Sigmoid colon (tissue), 7 donors: ENCODE data around the gene ALCAM. TPM values are rescaled to one million over a fixed set of nuclear protein-coding genes. Genes with fewer than 3 reads are reported as not detected.

Experiments
- DNase-seq: peaks from one replicate; pipeline ENCODE4 v3.0.0-alpha.2; 2019
- H3K27ac ChIP-seq, 4 donors: fragments of 200-600 bp; sonication (generic); one replicate each; pipeline ENCODE4 v1.5.1; 2016 to 2019; ENCODE audit warnings: mild to moderate bottlenecking in 1 of 4
- H3K27me3 ChIP-seq, 3 donors: fragments of 200-600 bp; sonication (generic); one replicate each; pipeline ENCODE4 v1.5.1; 2019; ENCODE audit warnings: mild to moderate bottlenecking in 1 of 3
- H3K36me3 ChIP-seq, 4 donors: fragments of 200-600 bp; sonication (generic); one replicate each; pipeline ENCODE4 v1.5.1; 2016 to 2019
- H3K4me1 ChIP-seq, 4 donors: fragments of 200-600 bp; sonication (generic); one replicate each; pipeline ENCODE4 v1.5.1; 2017 to 2019
- H3K4me3 ChIP-seq, 4 donors: fragments of 200-600 bp; sonication (generic); one replicate each; pipeline ENCODE4 v1.5.1; 2017 to 2019; ENCODE audit warnings: mild to moderate bottlenecking in 2 of 4, moderate library complexity in 1 of 4
- H3K9me3 ChIP-seq, 4 donors: fragments of 200-600 bp in 3 of 4; sonication (generic) in 3 of 4; one replicate each; pipeline versions ENCODE4 v1.5.1 to v1.6.1; 2013 to 2019
- EP300 ChIP-seq, 4 donors: sonication (generic); formaldehyde crosslinking; IDR thresholded peaks; one replicate each; pipeline ENCODE4 v1.6.1; 2017; ENCODE audit warnings: antibody characterized with exemption in 4 of 4
- POLR2A ChIP-seq, 2 donors: fragments of 450-650 bp; IDR thresholded peaks; one replicate each; pipeline ENCODE4 v1.6.1; 2016; ENCODE audit warnings: antibody characterized with exemption in 2 of 2, mild to moderate bottlenecking in 2 of 2, moderate library complexity in 2 of 2
- POLR2AphosphoS5 ChIP-seq, 4 donors: sonication (generic); formaldehyde crosslinking; IDR thresholded peaks; one replicate each; pipeline ENCODE4 v1.6.1; 2017; ENCODE audit warnings: antibody characterized with exemption in 4 of 4
- WGBS, 2 donors: extraction: QIAGEN DNeasy Blood & Tissue Kit; methylation state at CpG; one replicate each; pipeline ENCODE4 v1.1.7; 2013; 5-methylcytosine and 5-hydroxymethylcytosine counted together
- intact Hi-C: fragments of 100-400 bp; cut with DNase I; formaldehyde crosslinking; loops from one replicate; pipeline ENCODE4 v1.15.1; 2023
- polyA plus RNA-seq, 3 donors: library from polyadenylated mRNA; stranded (reverse); fragments of 200-250 nt; gene quantifications; one replicate each; pipeline ENCODE4 v1.2.3, GENCODE V29; 2013
- total RNA-seq, 4 donors: library from RNA; depleted of rRNA; stranded (reverse); fragments of >200 nt; gene quantifications; one replicate each; pipeline ENCODE4 v1.1.0, GENCODE V29; 2016
- TF ChIP-seq, protein P1 (sequence below), 4 experiments: fragments of 450-650 bp in 3 of 4; fragments of 200-600 bp in 1 of 4; IDR thresholded peaks; one replicate each; pipeline ENCODE4 v1.5.1; 2016 to 2019; ENCODE audit warnings: antibody characterized with exemption in 4 of 4, mild to moderate bottlenecking in 3 of 4, moderate library complexity in 2 of 4
- donor health status: healthy with polysubstance abuse.
- donor health status: Bipolar disorder and iron deficiency.
- donor health status: healthy.

Gene ALCAM
- total and polyA plus RNA-seq, 7 donors = 1.8 to 45.1 (median 16.0) TPM

DNA sequence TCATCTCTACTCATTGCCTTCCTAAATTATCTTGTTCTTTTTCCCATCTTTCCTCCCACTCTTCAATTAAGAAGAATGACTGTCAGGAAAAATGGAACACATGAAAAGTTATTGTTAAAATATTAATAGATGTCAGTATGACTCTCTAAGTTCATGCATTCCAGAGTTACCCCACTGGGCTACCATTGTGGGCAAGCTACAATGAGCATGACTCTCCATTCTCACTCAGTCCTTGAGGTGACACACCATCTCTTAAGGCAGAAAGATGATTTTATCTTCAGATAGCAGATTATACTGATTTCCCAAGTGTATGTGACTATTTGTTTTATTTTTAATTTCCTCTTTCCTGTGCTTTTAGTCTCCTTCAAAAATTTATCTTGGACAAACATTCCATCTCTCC, 144.3 kb downstream of the ALCAM start:
- Histone ChIP-seq H3K36me3 (no peaks in the 10 kb centered on the region), H3K4me3 (no peak overlapping the region), H3K27ac (no peak overlapping the region), H3K4me1 (peaks cover 0 to 8% (median 0%) of the 10 kb centered on the region in 4 donors), H3K9me3 (no peaks in the 10 kb centered on the region), H3K27me3 (no peaks in the 10 kb centered on the region)
- no peak for DNase-seq
- intact Hi-C loops = loop anchor here (10.0 kb wide), 1 partner anchor 1236 kb away; no protein-coding TSS in a partner anchor
- no peak for TF ChIP-seq POLR2AphosphoS5 (IDR thresholded peaks at IDR 0.05)

DNA sequence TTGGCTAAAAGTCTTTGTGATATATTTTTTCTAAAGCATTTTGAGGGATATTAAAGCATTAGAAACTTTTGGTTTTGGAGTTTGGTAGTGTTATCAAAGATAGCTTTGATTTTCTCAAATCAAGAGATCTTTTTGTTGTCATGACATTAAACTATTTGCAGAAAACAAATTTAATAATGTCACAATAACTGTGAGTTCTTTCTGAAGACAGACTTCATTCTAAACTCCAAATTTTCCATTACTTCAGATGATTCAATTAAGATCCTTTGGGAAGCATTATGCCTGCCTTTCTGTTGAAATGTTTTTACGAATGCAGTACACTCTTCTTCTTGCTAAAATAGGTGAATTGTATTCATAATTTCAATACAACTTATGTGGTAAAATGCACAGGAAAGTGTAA, 145.4 kb downstream of the ALCAM start:
- H3K27ac ChIP-seq = no peak overlapping the region
- no peaks in the 10 kb centered on the region for H3K9me3 ChIP-seq
- H3K4me1 ChIP-seq = peaks cover 0 to 8% (median 0%) of the 10 kb centered on the region in 4 donors
- WGBS, 2 donors = 93 to 95% methylated on average over 1 of the region's 1 CpG
- H3K4me3 ChIP-seq = no peak overlapping the region
- H3K36me3 ChIP-seq = no peaks in the 10 kb centered on the region
- TF ChIP-seq POLR2A (IDR thresholded peaks at IDR 0.05) (no peak), POLR2AphosphoS5 (IDR thresholded peaks at IDR 0.05) (no peak), EP300 (IDR thresholded peaks at IDR 0.05) (no peak)
- TF ChIP-seq, protein P1, sequence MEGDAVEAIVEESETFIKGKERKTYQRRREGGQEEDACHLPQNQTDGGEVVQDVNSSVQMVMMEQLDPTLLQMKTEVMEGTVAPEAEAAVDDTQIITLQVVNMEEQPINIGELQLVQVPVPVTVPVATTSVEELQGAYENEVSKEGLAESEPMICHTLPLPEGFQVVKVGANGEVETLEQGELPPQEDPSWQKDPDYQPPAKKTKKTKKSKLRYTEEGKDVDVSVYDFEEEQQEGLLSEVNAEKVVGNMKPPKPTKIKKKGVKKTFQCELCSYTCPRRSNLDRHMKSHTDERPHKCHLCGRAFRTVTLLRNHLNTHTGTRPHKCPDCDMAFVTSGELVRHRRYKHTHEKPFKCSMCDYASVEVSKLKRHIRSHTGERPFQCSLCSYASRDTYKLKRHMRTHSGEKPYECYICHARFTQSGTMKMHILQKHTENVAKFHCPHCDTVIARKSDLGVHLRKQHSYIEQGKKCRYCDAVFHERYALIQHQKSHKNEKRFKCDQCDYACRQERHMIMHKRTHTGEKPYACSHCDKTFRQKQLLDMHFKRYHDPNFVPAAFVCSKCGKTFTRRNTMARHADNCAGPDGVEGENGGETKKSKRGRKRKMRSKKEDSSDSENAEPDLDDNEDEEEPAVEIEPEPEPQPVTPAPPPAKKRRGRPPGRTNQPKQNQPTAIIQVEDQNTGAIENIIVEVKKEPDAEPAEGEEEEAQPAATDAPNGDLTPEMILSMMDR (IDR thresholded peaks at IDR 0.05) = no peak
- H3K27me3 ChIP-seq = no peaks in the 10 kb centered on the region
- intact Hi-C loops = loop anchor here (10.0 kb wide), 1 partner anchor 1237 kb away; no protein-coding TSS in a partner anchor
- no peak for DNase-seq

DNA sequence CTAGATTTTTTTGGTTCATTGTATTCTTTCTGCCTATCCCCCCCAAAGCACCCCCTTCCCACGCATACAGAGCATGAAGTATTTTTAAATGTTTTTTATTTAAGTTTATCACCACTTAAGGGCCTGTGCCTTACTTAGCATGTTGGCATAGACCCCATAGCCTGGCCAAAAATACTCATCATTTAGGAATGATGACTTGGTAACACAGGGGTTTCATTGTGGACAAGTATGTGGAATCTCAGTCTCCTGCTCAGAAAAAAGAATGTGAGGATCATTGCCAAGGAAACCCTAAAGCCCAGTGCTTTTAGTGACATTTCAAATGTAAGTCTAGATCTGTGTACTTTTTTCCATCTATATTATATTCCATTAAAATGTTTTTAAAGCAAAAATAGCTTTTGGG, 146.3 kb downstream of the ALCAM start:
- intact Hi-C loops = loop anchor here (10.0 kb wide), 1 partner anchor 1238 kb away; no protein-coding TSS in a partner anchor
- peak overlapping the region in 1 of 4 donors; percentile 13 for H3K27ac ChIP-seq
- no peaks in the 10 kb centered on the region for H3K9me3 ChIP-seq
- peaks cover 0 to 8% (median 0%) of the 10 kb centered on the region in 4 donors for H3K4me1 ChIP-seq
- H3K27me3 ChIP-seq = no peaks in the 10 kb centered on the region
- no peaks in the 10 kb centered on the region for H3K36me3 ChIP-seq
- 94% methylated on average over 1 of the region's 1 CpG for WGBS, 2 donors
- TF ChIP-seq, protein P1 (IDR thresholded peaks at IDR 0.05) = no peak
- TF ChIP-seq POLR2A (IDR thresholded peaks at IDR 0.05) (no peak), POLR2AphosphoS5 (IDR thresholded peaks at IDR 0.05) (no peak), EP300 (IDR thresholded peaks at IDR 0.05) (no peak)
- no peak for DNase-seq
- no peak overlapping the region for H3K4me3 ChIP-seq

DNA sequence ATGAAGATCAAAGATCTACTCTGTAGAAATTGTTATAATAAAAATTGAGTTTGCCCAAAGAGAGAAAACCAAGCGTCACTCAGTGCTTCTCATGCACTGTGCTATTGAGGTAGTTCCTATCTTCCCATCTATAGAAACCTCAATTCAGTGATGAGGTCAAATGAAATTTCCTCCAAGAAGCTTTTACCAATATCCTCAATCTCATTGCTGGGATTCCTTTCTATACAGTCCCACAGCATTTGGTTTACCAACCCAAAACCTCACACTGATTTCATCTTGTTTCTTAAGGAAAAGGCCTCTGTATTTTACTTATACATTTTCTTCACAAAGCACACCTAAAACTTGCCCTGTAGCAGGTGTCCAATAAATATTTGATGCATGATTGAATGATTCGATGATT, 147.2 kb downstream of the ALCAM start:
- H3K4me1 ChIP-seq = peaks cover 0 to 12% (median 0%) of the 10 kb centered on the region in 4 donors
- no peak overlapping the region for H3K27ac ChIP-seq
- no peaks in the 10 kb centered on the region for H3K36me3 ChIP-seq
- intact Hi-C loops = loop anchor here (10.0 kb wide), 1 partner anchor 1239 kb away; no protein-coding TSS in a partner anchor
- no peak for DNase-seq
- 97 to 99% methylated on average over 2 of the region's 2 CpGs for WGBS, 2 donors
- TF ChIP-seq POLR2AphosphoS5 (IDR thresholded peaks at IDR 0.05) = no peak
- no peaks in the 10 kb centered on the region for H3K27me3 ChIP-seq
- no peaks in the 10 kb centered on the region for H3K9me3 ChIP-seq
- H3K4me3 ChIP-seq = no peak overlapping the region

DNA sequence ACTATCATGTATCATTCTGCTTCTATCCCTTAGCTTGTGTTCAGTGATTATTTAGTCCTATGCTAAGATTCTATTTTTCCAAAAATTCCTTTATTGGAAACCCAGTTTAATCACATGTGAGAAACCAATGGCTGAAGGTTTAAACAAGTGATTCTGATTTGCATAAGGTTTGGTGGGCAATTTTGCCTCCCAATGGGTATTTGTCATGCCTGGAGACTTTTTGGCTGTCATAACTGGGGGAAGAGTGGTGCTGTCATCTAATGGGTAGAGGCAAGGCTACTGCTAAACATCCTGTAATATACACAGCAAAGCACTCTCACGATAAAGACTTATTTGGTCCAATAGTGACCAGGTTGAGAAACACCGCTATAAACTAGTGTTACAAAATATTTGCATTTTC, 148.7 kb downstream of the ALCAM start:
- DNase-seq = no peak
- H3K27ac ChIP-seq = no peak overlapping the region
- no peaks in the 10 kb centered on the region for H3K36me3 ChIP-seq
- H3K27me3 ChIP-seq = no peaks in the 10 kb centered on the region
- H3K4me3 ChIP-seq = no peak overlapping the region
- peaks cover 0 to 13% (median 0%) of the 10 kb centered on the region in 4 donors for H3K4me1 ChIP-seq
- no peaks in the 10 kb centered on the region for H3K9me3 ChIP-seq
- TF ChIP-seq POLR2AphosphoS5 (IDR thresholded peaks at IDR 0.05) (no peak), EP300 (IDR thresholded peaks at IDR 0.05) (no peak), POLR2A (IDR thresholded peaks at IDR 0.05) (no peak)
- TF ChIP-seq, protein P1 (IDR thresholded peaks at IDR 0.05) = no peak
- intact Hi-C loops = loop anchor here (5.0 to 10.0 kb wide), 2 partner anchors 148 to 1241 kb away; partner anchors contain the start of gene ALCAM
- 88 to 95% methylated on average over 2 of the region's 2 CpGs for WGBS, 2 donors

DNA sequence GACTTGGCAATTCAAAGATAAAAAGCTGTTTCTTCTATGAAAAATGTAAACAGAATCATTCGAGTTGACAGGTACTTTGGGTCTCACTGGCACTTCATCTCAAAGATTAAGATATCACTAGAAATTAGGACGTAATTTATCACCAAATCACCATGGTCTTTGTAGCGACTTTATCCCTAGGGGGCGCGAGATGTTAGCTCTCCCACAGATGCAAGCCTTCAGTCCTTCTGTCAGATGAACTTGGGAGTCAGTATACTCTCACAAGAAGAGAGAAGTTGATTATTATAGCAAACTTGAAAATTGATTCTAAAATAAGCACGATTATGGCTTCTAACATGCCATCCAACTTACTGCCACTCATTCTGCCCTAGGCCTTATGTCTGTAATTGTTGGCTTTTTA, 150.3 kb downstream of the ALCAM start:
- intact Hi-C loops = loop anchor here (5.0 to 10.0 kb wide), 2 partner anchors 150 to 1242 kb away; partner anchors contain the start of gene ALCAM
- DNase-seq = no peak
- Histone ChIP-seq H3K36me3 (no peaks in the 10 kb centered on the region), H3K27ac (no peak overlapping the region), H3K4me1 (peaks cover 0 to 13% (median 0%) of the 10 kb centered on the region in 4 donors), H3K27me3 (no peaks in the 10 kb centered on the region), H3K9me3 (no peaks in the 10 kb centered on the region), H3K4me3 (no peak overlapping the region)
- WGBS, 2 donors = 78 to 85% methylated on average over 6 of the region's 6 CpGs
- TF ChIP-seq POLR2A (IDR thresholded peaks at IDR 0.05) (no peak), EP300 (IDR thresholded peaks at IDR 0.05) (no peak), POLR2AphosphoS5 (IDR thresholded peaks at IDR 0.05) (no peak)
- TF ChIP-seq, protein P1 (IDR thresholded peaks at IDR 0.05) = no peak
